Thyroid gland (tissue), 4 donors: ENCODE results near the gene PLCB4. TPM values are rescaled to one million over a fixed set of nuclear protein-coding genes. Genes with fewer than 3 reads are reported as not detected.

Experiments
- DNase-seq, 2 donors: peaks; one replicate each; pipeline ENCODE4 v3.0.0-alpha.2; 2019
- H3K27ac ChIP-seq, 3 donors: fragments of 200-600 bp; sonication (generic); 1 replicate in 2 of 3; 2 replicates in 1 of 3; pipeline ENCODE4 v1.5.1; 2016 to 2019; ENCODE audit warnings: mild to moderate bottlenecking in 1 of 3, moderate library complexity in 1 of 3
- H3K27me3 ChIP-seq: fragments of 200-600 bp; sonication (generic); one replicate; pipeline ENCODE4 v1.5.1; 2019
- H3K36me3 ChIP-seq, 2 donors: fragments of 200-600 bp; sonication (generic); one replicate each; pipeline ENCODE4 v1.5.1; 2016 to 2019
- H3K4me1 ChIP-seq, 2 donors: fragments of 200-600 bp; sonication (generic); one replicate each; pipeline ENCODE4 v1.5.1; 2017 to 2019
- H3K4me3 ChIP-seq, 3 donors: fragments of 200-600 bp; sonication (generic); replicated peaks in 1 of 3; 1 replicate in 2 of 3; 2 replicates in 1 of 3; pipeline ENCODE4 v1.5.1; 2016; ENCODE audit warnings: mild to moderate bottlenecking in 1 of 3
- H3K9me3 ChIP-seq: fragments of 200-600 bp; sonication (generic); one replicate; pipeline ENCODE4 v1.5.1; 2017
- POLR2A ChIP-seq, 2 donors: fragments of 450-650 bp; IDR thresholded peaks; one replicate each; pipeline ENCODE4 v1.6.1; 2017; ENCODE audit warnings: antibody characterized with exemption in 2 of 2, mild to moderate bottlenecking in 2 of 2, moderate library complexity in 1 of 2
- WGBS, 2 donors: methylation state at CpG; one replicate each; pipeline ENCODE4 v1.1.5; 2017; 5-methylcytosine and 5-hydroxymethylcytosine counted together
- intact Hi-C: fragments of 100-400 bp; cut with DNase I; formaldehyde crosslinking; loops from one replicate; pipeline ENCODE4 v1.15.1; 2023
- total RNA-seq, 4 donors: library from RNA; depleted of rRNA; stranded (reverse); fragments of >200 nt; gene quantifications; one replicate each; pipeline ENCODE4 v1.2.3, GENCODE V29; 2016
- TF ChIP-seq, protein P1 (sequence below), 6 experiments: fragments of 200-600 bp in 3 of 6; fragments of 450-650 bp in 3 of 6; sonication (generic) in 3 of 6; IDR thresholded peaks; one replicate each; pipeline ENCODE4 v1.5.1; 2016 to 2019; ENCODE audit warnings: antibody characterized with exemption in 6 of 6, mild to moderate bottlenecking in 2 of 6, inconsistent platforms in 1 of 6, moderate library complexity in 1 of 6

Gene PLCB4
- total RNA-seq, 4 donors from 2014 or later, result 50.9 to 77.9 (median 67.9) TPM

GRCh38 chr20:9141921-9142320 lies 73.0 kb downstream of the PLCB4 start:
- no peaks in the 10 kb centered on the region for H3K36me3 ChIP-seq
- H3K27me3 ChIP-seq, result no peaks in the 10 kb centered on the region
- TF ChIP-seq, protein P1, sequence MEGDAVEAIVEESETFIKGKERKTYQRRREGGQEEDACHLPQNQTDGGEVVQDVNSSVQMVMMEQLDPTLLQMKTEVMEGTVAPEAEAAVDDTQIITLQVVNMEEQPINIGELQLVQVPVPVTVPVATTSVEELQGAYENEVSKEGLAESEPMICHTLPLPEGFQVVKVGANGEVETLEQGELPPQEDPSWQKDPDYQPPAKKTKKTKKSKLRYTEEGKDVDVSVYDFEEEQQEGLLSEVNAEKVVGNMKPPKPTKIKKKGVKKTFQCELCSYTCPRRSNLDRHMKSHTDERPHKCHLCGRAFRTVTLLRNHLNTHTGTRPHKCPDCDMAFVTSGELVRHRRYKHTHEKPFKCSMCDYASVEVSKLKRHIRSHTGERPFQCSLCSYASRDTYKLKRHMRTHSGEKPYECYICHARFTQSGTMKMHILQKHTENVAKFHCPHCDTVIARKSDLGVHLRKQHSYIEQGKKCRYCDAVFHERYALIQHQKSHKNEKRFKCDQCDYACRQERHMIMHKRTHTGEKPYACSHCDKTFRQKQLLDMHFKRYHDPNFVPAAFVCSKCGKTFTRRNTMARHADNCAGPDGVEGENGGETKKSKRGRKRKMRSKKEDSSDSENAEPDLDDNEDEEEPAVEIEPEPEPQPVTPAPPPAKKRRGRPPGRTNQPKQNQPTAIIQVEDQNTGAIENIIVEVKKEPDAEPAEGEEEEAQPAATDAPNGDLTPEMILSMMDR (IDR thresholded peaks at IDR 0.05), result no peak
- TF ChIP-seq POLR2A (IDR thresholded peaks at IDR 0.05), result no peak
- no peaks in the 10 kb centered on the region for H3K9me3 ChIP-seq
- no peaks in the 10 kb centered on the region for H3K4me1 ChIP-seq
- intact Hi-C loops, result no loop called here
- DNase-seq, result no peak
- no peak overlapping the region for H3K4me3 ChIP-seq
- H3K27ac ChIP-seq, result no peak overlapping the region

DNA sequence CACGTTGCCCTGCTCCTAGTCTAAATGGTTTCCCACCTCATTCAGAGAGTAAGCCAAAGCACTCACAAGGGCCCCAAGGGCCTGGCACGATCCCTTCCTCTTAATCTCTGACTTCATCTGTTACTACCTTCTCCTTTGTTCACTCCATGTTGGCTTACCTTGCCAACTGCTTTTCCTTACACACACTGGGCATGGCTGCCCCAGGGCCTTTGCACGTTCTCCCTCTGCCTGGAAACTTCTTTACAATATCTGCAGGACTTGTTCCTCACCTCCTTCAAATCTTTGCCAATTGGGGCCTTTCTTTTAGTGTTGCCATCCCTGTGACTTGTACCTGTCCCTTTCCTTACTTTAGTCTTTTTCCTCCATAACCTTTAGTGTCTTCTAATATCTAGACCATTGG lies 73.9 kb downstream of the PLCB4 start:
- intact Hi-C loops, result no loop called here
- TF ChIP-seq, protein P1 (IDR thresholded peaks at IDR 0.05), result no peak
- no peak for TF ChIP-seq POLR2A (IDR thresholded peaks at IDR 0.05)
- 96 to 97% methylated on average over 3 of the region's 3 CpGs for WGBS, 2 donors

DNA sequence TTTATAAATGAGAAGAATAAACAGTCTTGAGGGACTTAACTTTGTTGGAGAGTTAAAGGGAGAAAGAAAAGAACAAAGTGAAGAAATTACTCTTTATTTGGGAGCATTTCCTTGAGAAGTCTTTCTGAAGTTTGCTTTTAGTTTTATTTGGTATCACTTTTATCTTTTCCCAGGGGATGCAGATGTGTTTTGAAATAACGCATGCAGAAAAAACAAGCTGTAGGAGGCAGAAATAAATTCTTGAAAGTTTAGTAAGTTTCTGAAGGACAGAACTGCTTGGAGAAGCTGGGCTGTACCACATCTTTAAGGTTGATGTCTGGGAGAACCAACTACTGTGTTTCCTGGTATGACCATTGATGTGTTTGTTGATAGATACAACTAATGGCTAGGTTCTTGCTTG lies 75.0 kb downstream of the PLCB4 start:
- WGBS, 2 donors, result 62 to 64% methylated on average over 1 of the region's 1 CpG
- Histone ChIP-seq H3K4me1 (no peaks in the 10 kb centered on the region), H3K36me3 (no peaks in the 10 kb centered on the region), H3K9me3 (no peaks in the 10 kb centered on the region), H3K4me3 (no peak overlapping the region), H3K27ac (no peak overlapping the region), H3K27me3 (no peaks in the 10 kb centered on the region)
- TF ChIP-seq POLR2A (IDR thresholded peaks at IDR 0.05), result no peak
- intact Hi-C loops, result no loop called here
- DNase-seq, result no peak

More for the DNA sequence above, 73.9 kb downstream of the PLCB4 start:
- no peak for DNase-seq
- Histone ChIP-seq H3K36me3 (no peaks in the 10 kb centered on the region), H3K27ac (no peak overlapping the region), H3K9me3 (no peaks in the 10 kb centered on the region), H3K27me3 (no peaks in the 10 kb centered on the region), H3K4me3 (no peak overlapping the region), H3K4me1 (no peaks in the 10 kb centered on the region)

GRCh38 chr20:9144643-9145042 lies 75.8 kb downstream of the PLCB4 start:
- no peak for DNase-seq
- peaks cover 0 to 1% of the 10 kb centered on the region in 2 donors for H3K4me1 ChIP-seq

DNA sequence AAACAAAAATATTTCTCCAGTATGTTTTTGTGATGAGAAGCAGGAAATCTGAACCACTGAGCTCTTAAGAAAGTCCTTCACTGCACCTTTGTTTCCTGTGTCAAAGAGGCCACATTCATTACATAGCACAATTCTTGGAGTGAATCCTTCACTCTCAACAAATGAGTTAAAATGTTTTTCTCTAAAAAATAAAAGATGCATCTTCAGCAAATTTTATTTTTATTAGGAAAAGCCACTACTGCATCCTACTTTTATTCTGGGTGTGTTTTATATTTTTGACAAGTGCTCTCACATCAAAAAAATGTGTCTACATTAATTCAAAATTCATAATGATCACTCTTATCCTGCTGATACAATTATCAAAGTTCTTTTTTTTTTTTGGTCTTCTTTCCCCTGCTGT lies 76.3 kb downstream of the PLCB4 start:
- H3K27me3 ChIP-seq, result no peaks in the 10 kb centered on the region
- H3K27ac ChIP-seq, result no peak overlapping the region
- DNase-seq, result no peak
- H3K4me3 ChIP-seq, result no peak overlapping the region
- no peaks in the 10 kb centered on the region for H3K9me3 ChIP-seq
- TF ChIP-seq, protein P1 (IDR thresholded peaks at IDR 0.05), result no peak
- no peak for TF ChIP-seq POLR2A (IDR thresholded peaks at IDR 0.05)
- peaks cover 0 to 5% of the 10 kb centered on the region in 2 donors for H3K4me1 ChIP-seq
- H3K36me3 ChIP-seq, result no peaks in the 10 kb centered on the region
- intact Hi-C loops, result no loop called here

More at GRCh38 chr20:9144643-9145042, 75.8 kb downstream of the PLCB4 start:
- intact Hi-C loops, result no loop called here
- Histone ChIP-seq H3K4me3 (no peak overlapping the region), H3K27me3 (no peaks in the 10 kb centered on the region), H3K27ac (no peak overlapping the region), H3K36me3 (no peaks in the 10 kb centered on the region), H3K9me3 (no peaks in the 10 kb centered on the region)
- 36 to 48% methylated on average over 2 of the region's 2 CpGs for WGBS, 2 donors
- TF ChIP-seq, protein P1 (IDR thresholded peaks at IDR 0.05), result no peak
- TF ChIP-seq POLR2A (IDR thresholded peaks at IDR 0.05), result no peak

- H3K27ac ChIP-seq, result no peak overlapping the region
- TF ChIP-seq, protein P1 (IDR thresholded peaks at IDR 0.05), result no peak
- no peak for TF ChIP-seq POLR2A (IDR thresholded peaks at IDR 0.05)
- no peaks in the 10 kb centered on the region for H3K36me3 ChIP-seq
- no peaks in the 10 kb centered on the region for H3K27me3 ChIP-seq
- intact Hi-C loops, result no loop called here
- 96 to 99% methylated on average over 2 of the region's 2 CpGs for WGBS, 2 donors
- H3K4me3 ChIP-seq, result no peak overlapping the region
- peaks cover 0 to 5% of the 10 kb centered on the region in 2 donors for H3K4me1 ChIP-seq
- no peak for DNase-seq
- H3K9me3 ChIP-seq, result no peaks in the 10 kb centered on the region
Observed at GRCh38 chr20:9146649-9147048, 77.8 kb downstream of the PLCB4 start.
